HG02970 (cell line): Measurements from ENCODE around the gene ZAP70.

Experiments used
- ATAC-seq: cut with Tn5 transposase; IDR thresholded peaks from one replicate; pipeline ENCODE4 v1.9.1; 2021; ENCODE audit warnings: mild to moderate bottlenecking, moderate library complexity, moderate number of reproducible peaks; ENCODE audit not compliant: unreplicated experiment, low FRiP score

The ZAP70 gene

GRCh38 chr2:97715951-97716694, 2.7 kb downstream of the ZAP70 start:
- ATAC-seq, result no peak

GRCh38 chr2:97716695-97717612, 3.6 kb downstream of the ZAP70 start:
- no peak for ATAC-seq

- ATAC-seq, result no peak
Observed at GRCh38 chr2:97717613-97717995, 4.2 kb downstream of the ZAP70 start.

- no peak for ATAC-seq
Observed at GRCh38 chr2:97718051-97718882, 4.9 kb downstream of the ZAP70 start.

- ATAC-seq, result no peak
Observed at GRCh38 chr2:97718942-97719341, 5.6 kb downstream of the ZAP70 start.

- ATAC-seq, result no peak
Observed at GRCh38 chr2:97719362-97720155, 6.2 kb downstream of the ZAP70 start.

GRCh38 chr2:97720746-97721145, 7.4 kb downstream of the ZAP70 start:
- no peak for ATAC-seq

GRCh38 chr2:97722227-97722626, 8.9 kb downstream of the ZAP70 start:
- no peak for ATAC-seq

- no peak for ATAC-seq
Observed at GRCh38 chr2:97723156-97724072, 10.0 kb downstream of the ZAP70 start.

GRCh38 chr2:97724073-97724410, 10.7 kb downstream of the ZAP70 start:
- ATAC-seq, result no peak

- no peak for ATAC-seq
Observed at GRCh38 chr2:97724501-97724900, 11.1 kb downstream of the ZAP70 start.

GRCh38 chr2:97724946-97725688, 11.7 kb downstream of the ZAP70 start:
- no peak for ATAC-seq

GRCh38 chr2:97726261-97727064, 13.1 kb downstream of the ZAP70 start:
- no peak for ATAC-seq

GRCh38 chr2:97727296-97727695, 13.9 kb downstream of the ZAP70 start:
- ATAC-seq, result no peak

GRCh38 chr2:97728091-97728731, 14.8 kb downstream of the ZAP70 start:
- no peak for ATAC-seq

GRCh38 chr2:97730245-97730644, 16.9 kb downstream of the ZAP70 start:
- ATAC-seq, result no peak
